Measurements from ENCODE around the gene N4BP3. TPM values are rescaled to one million over a fixed set of nuclear protein-coding genes. Genes with fewer than 3 reads are reported as not detected.
A peak's percentile ranks its signal among the peaks of the same experiment; 100 is the strongest.
"Not testable (repeated sequence)": the region's sequence is repeated elsewhere in the genome, so short reads cannot be mapped to it uniquely, and the experiment has no call there.

N4BP3 gene
- total RNA-seq, 1 donor from 2014 or later, result 4.5 TPM

DNA sequence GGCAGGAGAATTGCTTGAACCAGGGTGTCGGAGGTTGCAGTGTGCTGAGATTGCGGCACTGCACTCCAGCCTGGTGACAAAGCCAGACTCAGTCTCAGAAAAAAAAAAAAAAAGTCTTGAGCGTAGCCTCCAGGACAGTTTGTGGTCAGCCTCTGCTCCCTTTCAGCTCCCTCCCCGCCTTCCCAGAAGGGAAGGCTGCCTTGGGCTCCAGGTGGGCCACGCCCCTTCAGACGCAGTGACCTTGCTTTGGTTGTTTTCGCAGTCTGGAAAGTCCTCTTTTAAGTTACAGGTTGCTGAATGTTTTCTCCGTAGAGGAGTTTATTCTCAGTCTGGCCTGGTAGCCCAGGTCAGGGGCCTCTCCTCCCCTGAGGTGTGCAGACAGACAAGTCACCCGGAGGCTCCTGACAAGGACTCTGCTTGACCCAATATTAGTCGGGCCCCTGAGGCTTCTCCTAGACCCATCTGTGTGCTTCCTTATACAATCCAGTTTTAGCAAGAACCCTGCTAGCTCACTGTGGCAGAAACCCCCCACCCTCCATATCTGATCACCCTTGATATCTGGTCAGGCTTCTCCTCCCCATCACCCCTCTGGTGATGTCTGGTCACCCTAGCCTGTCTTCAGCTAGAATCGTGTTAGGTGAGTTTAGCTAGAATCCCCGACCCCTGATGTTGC, 31.6 kb upstream of the N4BP3 start:
- TF ChIP-seq CTCF (IDR thresholded peaks at IDR 0.05; ENCODE audit: insufficient read depth, low read length, severe bottlenecking), result no peak
- no peak for DNase-seq (ENCODE audit: low read depth)
- no peak for FAIRE-seq
- Histone ChIP-seq H3K36me3 (ENCODE audit: control insufficient read depth, insufficient read depth, low read length) (no peaks in the 10 kb centered on the region), H3K27me3 (ENCODE audit: control insufficient read depth, insufficient read depth, low read length) (peaks cover 6% of the 10 kb centered on the region), H3K4me3 (ENCODE audit: low read depth, low read length) (no peak overlapping the region)

DNA sequence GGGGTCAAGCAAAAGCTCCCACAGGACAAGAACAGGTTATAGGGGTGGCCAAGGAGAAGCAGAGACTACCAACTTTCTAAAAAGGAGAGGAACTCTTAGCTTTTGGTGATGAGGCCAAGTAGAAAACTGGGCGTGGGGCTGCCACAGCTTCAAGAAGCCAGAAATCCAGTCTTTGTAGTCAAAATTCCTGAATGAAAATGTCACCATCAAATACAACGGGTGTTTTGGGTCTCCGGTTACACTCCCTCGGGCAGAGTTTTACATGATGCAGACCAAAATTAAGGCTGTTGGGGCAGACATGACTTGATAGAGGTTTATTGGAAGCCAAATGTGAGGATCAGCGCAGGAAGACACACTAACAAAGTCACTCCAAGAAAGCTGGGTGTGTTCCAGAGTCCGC, 29.4 kb upstream of the N4BP3 start:
- FAIRE-seq (no peak), DNase-seq (ENCODE audit: low read depth) (no peak)
- TF ChIP-seq CTCF (IDR thresholded peaks at IDR 0.05; ENCODE audit: insufficient read depth, low read length, severe bottlenecking), result no peak
- H3K27me3 ChIP-seq (ENCODE audit: control insufficient read depth, insufficient read depth, low read length), result peaks cover 6% of the 10 kb centered on the region
- H3K4me3 ChIP-seq (ENCODE audit: low read depth, low read length), result no peak overlapping the region
- no peaks in the 10 kb centered on the region for H3K36me3 ChIP-seq (ENCODE audit: control insufficient read depth, insufficient read depth, low read length)

DNA sequence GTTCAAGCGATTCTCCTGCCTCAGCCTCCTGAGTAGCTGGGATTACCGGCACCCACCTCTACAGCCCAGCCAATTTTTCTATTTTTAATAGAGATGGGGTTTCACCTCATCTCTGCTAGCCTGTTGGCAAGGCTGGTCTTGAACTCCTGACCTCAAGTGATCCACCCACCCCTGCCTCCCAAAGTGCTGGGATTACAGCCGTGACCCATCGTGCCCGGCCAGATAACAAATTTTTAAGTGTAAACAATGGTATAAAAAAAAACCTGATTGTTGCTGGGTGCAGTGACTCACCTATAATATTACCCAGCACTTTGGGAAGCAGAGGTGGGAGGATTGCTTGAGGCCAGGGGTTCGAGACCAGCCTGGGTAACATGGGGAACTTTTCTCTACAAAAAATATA, 28.0 kb upstream of the N4BP3 start:
- no peaks in the 10 kb centered on the region for H3K36me3 ChIP-seq (ENCODE audit: control insufficient read depth, insufficient read depth, low read length)
- no peak overlapping the region for H3K4me3 ChIP-seq (ENCODE audit: low read depth, low read length)
- TF ChIP-seq CTCF (IDR thresholded peaks at IDR 0.05; ENCODE audit: insufficient read depth, low read length, severe bottlenecking), result no peak
- no peak for FAIRE-seq
- DNase-seq (ENCODE audit: low read depth), result no peak
- peaks cover 4% of the 10 kb centered on the region for H3K27me3 ChIP-seq (ENCODE audit: control insufficient read depth, insufficient read depth, low read length)

- FAIRE-seq (no peak), DNase-seq (ENCODE audit: low read depth) (peak; percentile 56)
- Histone ChIP-seq H3K27me3 (ENCODE audit: control insufficient read depth, insufficient read depth, low read length) (peaks cover 4% of the 10 kb centered on the region), H3K36me3 (ENCODE audit: control insufficient read depth, insufficient read depth, low read length) (no peaks in the 10 kb centered on the region), H3K4me3 (ENCODE audit: low read depth, low read length) (no peak overlapping the region)
- no peak for TF ChIP-seq CTCF (IDR thresholded peaks at IDR 0.05; ENCODE audit: insufficient read depth, low read length, severe bottlenecking)
Observed at GRCh38 chr5:178086266-178086665, 27.1 kb upstream of the N4BP3 start.

DNA sequence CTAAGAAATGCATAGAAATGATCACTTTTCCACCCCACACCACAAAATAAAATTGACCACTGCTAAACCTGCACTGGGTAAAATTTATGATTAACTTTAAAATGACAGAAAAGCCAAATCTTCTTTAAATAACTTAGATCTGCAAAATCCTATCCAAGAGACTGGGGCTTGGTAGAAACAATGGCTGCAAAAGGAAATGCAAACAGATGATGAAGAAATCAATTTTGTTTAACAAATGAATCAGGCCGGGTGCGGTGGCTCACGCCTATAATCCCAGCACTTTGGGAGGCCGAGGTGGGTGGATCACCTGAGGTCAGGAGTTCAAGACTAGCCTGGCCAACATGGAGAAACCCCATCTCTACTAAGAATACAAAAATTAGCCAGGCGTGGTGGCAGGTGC, 26.1 kb upstream of the N4BP3 start:
- FAIRE-seq; H3K36me3 ChIP-seq (ENCODE audit: control insufficient read depth, insufficient read depth, low read length); H3K4me3 ChIP-seq (ENCODE audit: low read depth, low read length); H3K27me3 ChIP-seq (ENCODE audit: control insufficient read depth, insufficient read depth, low read length): not testable (repeated sequence)
- peak; percentile 56 for DNase-seq (ENCODE audit: low read depth)

GRCh38 chr5:178090856-178091255, 22.5 kb upstream of the N4BP3 start:
- Histone ChIP-seq H3K27me3 (ENCODE audit: control insufficient read depth, insufficient read depth, low read length) (no peaks in the 10 kb centered on the region), H3K4me3 (ENCODE audit: low read depth, low read length) (no peak overlapping the region), H3K36me3 (ENCODE audit: control insufficient read depth, insufficient read depth, low read length) (no peaks in the 10 kb centered on the region)
- TF ChIP-seq CTCF (IDR thresholded peaks at IDR 0.05; ENCODE audit: insufficient read depth, low read length, severe bottlenecking), result no peak
- DNase-seq (ENCODE audit: low read depth) (peak; percentile 67), FAIRE-seq (no peak)
